ENCODE results near the gene HEATR9.

- TF ChIP-seq CTCF (IDR thresholded peaks at IDR 0.05) (no peak), POLR2A (IDR thresholded peaks at IDR 0.05) (no peak)
These were observed 2.5 kb upstream of the HEATR9 start for GRCh38 chr17:35870906-35871819.

All from testis (tissue), 2 donors.